HG02981 (cell line): ENCODE results near the gene LSS.

ENCODE experiments used
- ATAC-seq: cut with Tn5 transposase; IDR thresholded peaks from one replicate; pipeline ENCODE4 v1.9.1; 2021; ENCODE audit warnings: mild to moderate bottlenecking, moderate library complexity; ENCODE audit not compliant: unreplicated experiment

Gene LSS

DNA sequence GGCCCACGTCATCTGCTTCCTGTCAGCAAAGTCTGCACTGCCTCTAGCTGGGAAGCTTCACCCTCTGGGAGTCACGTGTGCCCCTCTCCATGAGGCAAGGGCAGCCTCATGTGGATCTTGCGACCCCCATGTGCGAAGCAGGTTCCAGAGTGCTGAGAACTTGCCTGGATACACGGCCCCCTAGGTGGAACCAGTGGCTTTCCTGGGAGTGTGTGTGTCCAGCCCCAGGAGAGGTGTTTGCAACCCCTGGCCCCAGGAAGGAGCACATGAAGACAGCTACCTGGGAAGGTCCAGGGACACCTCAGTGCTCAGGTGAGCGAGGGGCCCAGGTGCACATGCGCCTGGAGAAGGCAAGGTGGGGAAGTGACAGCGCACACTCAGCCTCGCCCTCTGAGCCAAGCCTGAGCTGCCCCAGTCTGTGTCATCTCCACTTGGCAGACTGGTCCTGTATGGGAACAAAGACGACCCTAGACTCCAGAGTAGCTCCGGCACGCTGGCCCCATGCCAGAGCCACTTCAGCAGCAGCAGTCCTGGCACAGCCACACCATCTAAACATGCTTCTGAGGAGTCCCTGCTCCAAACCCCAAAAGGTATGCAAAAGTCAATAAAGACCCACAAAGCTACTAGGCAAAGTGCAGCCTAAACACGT lies 8.9 kb downstream of the LSS start:
- ATAC-seq: no peak

DNA sequence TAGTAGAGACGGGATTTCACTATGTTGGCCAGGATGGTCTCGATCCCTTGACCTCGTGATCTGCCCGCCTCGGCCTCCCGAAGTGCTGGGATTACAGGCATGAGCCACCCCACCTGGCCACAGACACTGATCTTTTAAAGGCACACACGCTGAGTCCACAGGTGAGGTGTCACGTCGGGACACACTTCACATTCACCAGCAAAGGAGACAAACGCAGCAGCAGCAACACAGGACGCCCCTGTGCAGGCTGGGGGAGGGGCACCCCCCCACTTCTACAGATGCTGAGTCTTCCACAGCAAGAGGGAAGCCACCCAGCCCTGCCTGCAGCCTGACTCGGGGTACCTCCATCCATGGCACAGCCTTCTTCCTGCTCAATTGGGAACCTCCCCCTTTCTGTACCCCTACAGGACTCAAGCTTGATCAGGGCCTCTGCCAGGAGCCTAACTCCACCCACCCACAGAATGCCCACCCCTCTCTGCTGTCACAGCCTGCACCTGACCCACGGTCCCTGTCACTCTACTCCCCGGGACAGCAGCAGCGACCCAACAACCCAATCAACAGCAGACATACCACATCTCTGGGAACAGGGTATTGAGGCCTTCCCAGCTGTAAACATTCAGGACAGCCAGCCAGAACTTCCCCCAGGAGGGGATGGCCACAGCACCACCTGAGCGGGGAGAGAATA lies 9.5 kb downstream of the LSS start:
- no peak for ATAC-seq

DNA sequence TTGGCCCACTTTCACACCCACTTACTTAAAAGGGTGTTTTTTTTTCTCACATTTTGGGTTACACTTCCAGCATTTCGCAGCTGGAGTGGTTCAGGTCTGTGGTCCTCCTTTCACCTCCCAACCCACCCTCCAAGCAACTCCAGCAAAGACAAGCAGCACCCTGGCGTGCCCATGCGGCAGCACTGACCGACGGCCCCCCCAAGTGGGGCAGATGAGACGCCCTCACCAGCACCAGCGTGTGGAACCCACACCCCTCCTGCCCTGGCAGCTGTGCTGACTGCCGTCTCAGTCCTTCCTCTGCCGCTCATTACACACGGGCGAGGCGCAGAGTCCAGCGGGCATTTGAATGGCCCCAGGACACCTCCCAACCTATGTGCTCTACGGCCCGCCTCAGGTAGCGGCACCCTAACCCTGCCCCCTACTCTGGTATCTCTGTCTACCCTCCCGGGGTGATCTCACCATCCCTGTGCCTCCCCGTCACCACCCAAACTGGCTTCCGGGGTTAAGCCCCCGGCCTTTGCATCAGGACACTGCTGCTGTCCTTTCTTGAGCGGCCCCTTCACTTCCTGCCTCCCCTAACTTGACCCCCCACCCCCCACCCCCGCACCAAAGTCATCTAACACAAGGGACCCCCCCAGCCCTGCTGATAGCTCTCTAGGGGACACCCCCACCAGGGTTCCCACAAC lies 10.9 kb downstream of the LSS start:
- no peak for ATAC-seq

DNA sequence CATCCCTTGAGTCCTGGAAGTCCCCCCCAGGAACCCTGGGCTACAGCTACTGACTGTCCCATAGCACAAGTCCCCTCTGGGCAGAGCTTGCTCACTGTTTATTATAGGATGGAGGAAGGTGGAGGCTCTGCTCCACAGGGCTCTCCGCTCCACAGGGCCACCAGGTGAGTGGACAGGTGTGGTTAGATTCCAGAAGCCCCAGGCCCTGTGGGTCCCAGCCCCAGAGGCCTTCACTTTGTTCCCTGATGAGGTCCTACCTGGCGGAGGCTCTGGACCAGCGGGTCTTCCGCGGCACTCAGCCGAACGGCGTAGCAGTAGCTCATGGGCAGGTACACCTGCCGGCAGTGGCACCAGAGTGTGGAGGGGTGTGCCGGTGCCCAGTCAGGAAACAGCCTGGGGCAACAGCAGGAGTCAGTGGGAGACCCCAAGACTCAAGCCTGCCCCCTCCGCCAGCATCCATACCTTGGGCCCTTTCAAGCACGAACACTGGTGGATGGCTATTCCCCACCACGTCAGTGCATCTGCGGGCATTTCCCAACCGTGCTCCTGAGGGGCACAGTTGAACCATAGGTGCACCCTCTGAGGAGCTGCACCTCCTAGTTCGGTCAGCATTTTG lies 12.3 kb downstream of the LSS start:
- ATAC-seq: no peak

DNA sequence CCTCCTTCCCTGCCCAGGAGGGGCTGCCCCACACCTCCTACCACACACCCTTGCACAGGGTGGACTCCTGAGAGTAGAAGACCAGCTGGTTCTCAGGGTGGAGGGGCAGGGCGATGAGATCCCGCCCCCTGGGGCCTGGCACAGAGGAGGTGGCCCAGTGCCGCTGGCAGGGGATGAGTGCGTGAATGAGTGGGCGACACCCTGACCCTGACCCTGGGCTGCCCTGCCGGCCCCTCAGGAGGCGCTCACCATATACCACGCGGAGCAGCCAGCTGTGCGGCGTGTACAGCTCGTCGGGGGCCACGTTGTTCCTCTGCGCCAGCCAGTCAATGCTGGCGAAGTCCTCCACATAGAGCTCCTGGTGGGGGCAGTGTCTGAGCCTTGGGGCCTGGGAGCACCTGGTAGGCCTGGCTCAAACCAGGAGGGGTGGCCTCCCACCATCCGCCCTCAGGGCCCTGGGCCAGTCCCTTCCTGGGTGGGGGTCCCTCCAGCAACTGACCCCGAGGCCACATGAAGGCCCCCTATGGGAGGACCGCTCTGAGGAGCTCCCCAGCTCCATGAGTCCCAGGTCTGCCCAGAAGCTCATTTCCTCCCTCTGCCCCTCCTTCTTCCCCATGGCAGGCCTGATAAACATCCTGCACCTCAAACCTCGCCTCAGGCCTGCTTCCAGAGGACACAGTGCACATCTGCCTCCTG lies 13.0 kb downstream of the LSS start:
- no peak for ATAC-seq

DNA sequence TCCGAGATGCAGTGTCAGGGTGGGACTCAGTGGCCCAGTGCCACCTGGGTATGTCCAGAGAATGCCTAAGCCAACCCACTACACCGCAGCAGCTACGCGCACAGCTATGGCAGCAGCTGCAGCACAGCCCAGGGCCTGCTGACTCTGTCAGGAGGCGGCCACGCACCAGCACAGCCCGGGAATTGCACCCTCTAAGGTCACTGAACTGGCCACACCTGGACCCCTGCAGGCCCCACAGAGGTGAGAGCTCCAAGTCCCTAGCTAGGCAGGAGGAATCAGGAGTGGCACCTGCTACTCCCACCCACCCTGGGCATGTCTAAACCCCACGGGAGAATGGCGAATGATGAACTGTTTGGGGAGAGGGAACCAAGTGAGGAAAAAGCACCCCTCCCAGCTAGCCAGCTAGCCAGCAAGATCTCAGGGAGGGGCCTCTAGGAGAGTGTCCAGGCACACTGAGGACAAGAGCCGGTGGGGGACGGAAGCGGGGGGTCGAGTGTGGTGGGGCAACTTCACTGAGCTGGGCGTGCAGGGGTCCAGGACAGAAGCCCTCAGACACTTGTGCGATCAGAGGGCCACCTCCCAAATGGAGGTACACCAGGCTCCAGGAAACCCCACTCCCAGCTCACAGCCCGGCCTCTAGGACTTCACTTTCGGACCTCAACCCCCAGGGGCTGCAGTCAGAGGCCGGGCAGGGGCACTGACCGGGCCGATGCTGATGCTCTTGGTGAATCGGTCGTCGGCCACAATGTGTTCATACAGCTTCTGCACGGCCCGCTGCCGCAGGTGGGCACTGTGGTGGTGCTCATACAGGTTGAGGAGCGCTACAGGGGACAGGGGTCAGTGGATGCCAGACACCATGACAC lies 13.9 kb downstream of the LSS start:
- ATAC-seq: no peak

DNA sequence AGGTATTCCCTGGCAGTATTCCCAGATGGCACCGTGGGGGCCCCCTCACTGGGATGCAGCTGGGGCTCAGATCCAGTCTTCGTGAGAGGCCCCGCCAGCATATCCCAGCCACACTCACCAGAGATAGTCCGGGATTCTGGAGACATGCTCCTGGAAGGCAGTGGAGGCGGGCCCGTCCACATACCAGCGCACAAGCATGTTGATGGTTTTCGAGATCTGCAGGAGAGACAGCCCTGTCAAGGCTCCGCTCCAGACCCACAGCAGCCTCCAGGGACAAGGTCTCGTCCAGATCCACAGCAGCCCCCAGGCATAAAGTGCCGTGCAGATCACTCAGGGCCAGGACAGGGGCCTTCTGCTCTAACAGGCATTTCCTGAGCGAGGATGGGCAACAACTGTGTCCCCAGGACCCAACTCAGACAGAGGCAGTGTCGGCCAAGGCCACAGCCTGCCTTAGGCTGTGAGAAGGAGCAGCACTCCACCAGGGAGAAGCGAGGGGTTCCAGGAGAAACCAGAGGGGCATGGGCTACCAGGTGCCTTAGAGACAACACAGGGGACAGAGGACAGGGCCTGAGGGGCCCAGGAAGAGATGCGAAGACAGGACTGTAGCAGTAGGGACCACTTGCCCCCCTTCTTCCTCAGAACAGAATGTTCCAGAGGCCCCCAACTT lies 14.8 kb downstream of the LSS start:
- no peak for ATAC-seq

DNA sequence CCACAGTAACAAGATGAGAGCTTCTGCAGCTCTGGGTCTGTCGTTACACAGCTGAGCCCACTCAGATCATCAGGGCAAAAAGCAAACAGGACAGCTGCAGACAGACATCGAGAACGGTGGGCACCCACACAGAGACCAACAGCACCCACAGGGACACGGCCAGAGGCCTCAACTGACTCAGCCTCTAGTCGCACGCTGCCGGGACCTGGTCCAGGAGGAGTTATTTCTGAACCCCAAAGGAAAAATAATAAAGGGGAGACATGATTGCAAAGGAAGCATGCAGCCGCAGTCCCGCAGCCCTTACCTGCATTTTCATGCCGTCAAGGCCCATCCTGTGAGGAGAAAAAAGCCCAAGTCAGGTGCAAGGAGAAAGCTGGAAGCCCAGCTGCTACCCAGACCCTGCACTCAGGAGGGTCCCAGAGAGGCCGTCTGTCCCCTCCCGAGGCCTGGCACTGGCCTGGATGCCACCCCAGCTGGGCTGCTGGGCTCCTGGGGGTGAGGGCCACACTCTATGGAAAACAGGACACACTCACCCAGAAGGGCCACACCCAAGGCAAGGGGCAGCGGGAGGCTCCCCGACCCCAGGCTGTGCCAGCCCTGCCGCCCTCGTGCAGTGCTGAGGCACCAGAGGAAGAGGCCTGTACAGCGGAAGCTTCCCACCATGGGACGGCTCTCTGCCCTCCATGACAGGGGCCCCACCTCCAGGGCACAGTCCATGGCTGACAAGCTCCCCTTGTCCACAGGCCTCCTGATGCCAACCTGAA lies 15.7 kb downstream of the LSS start:
- ATAC-seq: no peak

DNA sequence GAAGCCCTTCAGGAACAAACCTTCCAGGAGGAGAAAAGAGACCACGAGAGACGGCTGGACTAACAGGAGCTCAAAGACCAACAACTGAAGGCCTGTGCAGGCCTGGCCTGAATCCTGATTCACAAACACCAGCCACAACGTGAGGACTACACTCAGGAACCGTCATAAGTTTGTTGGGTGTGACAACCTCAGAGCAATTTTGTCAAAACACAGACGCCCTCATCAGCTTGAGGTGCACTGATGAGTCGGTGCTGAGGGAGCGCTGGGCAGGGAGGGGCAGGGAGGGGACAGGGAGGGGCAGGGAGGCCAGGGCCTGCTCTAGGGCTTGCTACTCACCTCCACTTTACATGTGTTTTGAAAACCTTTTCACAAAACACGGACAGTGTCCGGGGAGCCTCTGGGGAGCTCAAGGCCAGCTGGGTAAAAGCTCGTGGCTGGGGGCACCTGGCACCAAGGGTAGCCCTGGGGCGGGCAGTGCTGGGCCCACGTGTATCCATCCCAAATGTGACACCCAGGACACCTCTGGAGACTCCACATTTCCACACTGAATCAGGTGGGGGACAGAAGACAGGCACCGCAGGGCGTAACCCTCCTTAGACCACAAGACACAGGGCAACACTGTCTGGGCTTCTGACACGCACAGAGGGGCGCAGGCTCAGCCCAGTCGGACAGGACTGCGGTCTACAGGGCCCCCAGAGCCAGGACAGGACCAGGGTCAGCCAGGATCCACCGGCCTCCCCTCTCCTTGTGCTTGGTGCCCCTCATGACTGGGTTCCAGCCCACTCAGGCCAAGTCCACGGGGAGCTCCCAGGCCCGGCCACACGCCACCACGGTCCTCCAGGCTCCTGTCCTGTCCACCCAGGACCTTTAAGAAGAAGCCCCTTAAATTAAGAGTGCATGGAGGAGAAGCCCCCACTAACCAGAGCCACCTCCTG lies 16.5 kb downstream of the LSS start:
- no peak for ATAC-seq

DNA sequence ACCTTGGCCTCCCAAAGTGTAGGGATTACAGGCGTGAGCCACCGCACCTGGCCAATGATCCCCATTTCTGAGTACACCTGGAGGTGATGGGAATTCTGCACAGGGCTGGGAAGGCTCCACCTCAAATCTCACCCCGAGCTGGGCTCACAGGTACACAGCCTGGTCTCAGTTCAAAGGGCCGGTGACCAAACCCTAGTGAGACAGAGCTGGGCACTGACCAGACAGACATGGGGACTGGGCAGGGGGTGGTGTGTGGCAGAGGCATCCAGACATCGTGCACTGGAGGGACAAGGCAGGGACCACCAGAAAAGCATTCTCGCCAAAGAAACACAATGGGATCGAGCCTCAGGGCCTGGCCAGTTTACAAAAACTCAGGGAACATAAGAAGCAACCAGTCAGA lies 17.2 kb downstream of the LSS start:
- ATAC-seq: no peak

DNA sequence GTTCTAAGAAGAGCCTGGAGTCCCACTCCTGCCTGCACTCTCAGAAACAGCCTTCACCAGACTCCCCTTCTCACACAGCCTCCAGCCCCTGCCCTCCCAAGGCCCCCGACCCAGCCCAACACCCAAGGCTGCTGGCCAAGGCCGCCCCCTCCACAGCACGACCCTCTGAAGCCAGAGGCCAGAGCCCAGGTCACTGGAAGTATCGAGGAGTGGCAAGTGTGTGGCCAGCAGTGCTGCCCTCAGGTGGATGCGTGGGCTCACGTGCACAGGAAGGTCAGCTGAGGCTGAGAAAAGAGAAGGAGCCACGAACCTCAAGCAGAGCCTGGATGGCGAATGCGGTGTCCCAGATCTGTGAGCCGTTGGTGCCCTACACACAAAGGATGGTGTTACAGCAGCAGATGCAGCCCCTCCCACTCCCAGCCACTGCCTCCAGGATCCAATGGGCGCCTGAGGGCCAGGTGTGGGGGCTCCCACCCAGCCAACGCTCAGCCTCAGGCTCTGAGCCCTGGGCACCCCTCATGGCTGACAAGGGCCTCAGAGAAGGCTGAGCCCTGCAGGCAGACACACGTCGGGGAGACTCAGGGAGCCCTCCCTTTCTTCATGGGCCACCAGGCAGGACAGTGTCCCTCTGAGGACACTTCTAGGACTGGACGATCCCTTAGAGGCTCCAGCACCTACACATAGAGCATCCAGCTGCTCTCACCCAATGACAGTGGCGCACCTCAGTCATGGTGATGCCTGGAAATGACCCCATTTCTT lies 18.0 kb downstream of the LSS start:
- no peak for ATAC-seq

DNA sequence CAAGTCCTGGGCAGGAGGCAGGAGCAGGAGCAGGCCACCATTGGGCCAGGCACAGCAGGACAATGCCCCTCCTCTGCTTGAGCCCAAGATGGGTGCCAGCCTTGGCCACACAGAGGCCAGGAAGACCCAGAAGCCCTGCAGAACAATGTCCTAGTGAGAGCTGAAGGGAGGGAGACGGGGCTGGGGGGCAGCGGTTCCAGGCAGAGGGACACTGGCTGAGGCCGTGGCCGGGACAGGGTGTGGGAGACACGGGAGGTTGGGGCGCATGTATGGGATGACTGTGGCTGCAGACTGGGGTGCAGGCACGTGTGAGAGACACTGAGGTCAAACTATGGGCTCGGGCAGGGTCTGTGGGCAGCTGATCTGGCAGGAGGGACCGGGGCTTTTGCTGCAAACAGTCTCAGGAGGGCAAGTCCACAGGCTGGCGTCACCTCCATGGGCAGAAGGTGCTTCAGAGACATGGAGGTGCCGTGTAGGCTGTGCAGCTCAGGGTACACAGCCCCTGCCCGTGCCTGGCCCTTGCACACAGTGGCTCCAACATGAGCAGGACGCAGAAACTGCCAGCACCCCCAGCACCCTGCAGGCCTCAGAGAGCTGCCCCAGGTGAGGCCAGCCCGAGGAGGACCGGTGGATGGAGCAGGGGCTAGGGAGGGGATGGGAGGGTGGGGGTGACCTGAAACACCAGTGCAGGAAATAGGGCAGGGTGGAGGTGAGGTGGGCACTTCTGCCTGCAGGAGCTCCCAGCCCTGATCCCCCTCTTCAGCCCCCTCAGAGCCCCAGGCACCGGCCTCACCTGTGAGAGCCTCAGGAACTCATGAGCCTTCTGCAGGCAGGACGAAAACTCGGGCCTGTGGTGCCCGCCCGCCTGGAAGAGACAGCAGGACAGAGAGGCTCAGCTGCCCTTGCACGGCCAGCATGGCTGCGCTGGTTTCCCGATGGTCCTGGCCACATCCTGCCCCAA lies 19.5 kb downstream of the LSS start:
- ATAC-seq: no peak

DNA sequence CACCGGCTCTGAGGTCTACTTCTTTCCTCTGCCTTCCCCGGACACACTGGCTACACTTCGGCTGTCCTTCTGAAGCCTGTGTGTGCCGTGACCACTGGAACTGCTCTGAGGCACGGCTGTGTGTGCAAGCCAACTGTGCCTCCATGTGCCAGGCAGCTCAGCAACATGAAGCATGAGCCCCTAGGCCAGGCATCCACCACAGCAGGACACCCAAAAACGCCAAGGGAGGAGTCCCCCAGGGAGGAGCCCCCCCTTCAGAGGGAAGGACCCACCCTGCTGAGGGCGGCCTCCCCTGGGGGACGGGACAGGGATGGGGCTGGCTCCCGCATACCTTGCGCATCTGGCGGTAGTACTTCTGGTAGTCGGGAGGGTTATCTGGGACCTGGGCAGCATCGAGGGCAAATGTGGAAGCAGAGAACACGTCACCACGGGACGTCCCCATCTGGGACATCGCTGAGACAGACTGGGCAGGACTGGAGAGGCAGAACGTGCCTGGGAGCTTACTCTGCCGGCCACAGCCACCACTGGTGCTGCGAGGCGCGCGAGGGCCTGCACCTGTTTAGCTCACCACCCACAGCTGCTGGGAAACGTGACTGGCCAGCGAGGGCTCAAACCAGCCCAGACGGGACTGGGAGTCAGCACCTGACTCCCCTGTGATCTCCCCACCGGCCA lies 20.5 kb downstream of the LSS start:
- ATAC-seq: no peak

DNA sequence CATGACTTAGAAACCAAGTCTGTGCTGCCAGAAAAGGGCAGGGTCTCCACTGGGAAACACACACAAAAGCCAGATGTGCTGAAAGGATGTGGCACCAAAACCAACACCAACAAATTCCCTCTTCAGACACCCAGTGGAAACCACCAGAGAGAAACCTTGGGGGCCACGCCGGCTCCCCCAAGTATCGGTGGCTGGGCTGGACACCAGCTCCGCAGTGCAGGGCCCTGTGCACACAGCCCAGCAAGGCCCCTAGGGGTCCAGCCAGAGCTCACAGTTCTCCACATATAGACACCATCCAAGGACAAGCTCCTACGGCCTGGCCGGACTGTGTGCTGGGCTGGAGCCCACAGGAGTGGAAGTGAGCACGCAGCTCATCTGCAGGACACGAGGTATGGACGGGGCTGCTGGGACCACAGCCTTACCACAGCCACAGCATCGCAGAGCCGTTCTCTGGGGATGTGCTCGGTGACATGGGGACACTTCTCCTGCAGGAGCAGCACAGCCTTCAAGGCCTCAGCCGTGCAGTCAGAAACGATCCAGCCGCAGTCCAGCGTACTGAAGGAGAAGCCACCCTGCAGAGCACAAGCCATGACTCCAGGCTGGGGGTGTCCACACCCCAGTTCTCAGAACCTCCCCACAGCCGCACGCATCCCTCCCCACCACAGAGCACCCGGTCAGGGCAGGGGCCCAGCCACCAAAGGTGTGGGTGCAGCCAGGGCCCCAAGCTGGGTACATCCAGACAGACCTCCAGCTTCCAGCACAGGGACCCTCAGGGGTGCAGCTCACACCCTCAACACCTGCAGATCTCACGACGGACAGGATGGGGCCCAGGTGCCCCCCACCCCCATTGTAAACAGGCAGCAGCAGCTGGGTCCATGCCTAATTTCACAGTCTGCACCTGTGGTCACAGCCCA lies 21.3 kb downstream of the LSS start:
- no peak for ATAC-seq
